Daoy (cell line): ENCODE results near the gene PLPPR5. TPM values are rescaled to one million over a fixed set of nuclear protein-coding genes. Genes with fewer than 3 reads are reported as not detected.

Source experiments
- DNase-seq: peaks from one replicate; pipeline ENCODE4 v3.0.0-alpha.2; 2015; ENCODE audit warnings: low read depth
- total RNA-seq: library from RNA; depleted of rRNA; stranded (reverse); fragments of >200 nt; shearing (Covaris generic); gene quantifications from 2 replicates; pipeline ENCODE4 v1.2.3, GENCODE V29; 2014

PLPPR5 gene
- total RNA-seq, 1 experiment from 2014 or later, result not detected

GRCh38 chr1:98849969-98850636, 154.6 kb downstream of the PLPPR5 start:
- DNase-seq, result no peak

- no peak for DNase-seq
These were observed 162.4 kb downstream of the PLPPR5 start for GRCh38 chr1:98842241-98842640.
